NCI-H2196 treated with DMSO at 0.1 percent for 48 hours (cell line): Measurements from ENCODE around the gene HACD2.

Experiments
- DNase-seq: peaks from one replicate; lab custom pipeline; 2025; ENCODE audit not compliant: unreplicated experiment; lab: John Stamatoyannopoulos, UW

Gene HACD2

DNA sequence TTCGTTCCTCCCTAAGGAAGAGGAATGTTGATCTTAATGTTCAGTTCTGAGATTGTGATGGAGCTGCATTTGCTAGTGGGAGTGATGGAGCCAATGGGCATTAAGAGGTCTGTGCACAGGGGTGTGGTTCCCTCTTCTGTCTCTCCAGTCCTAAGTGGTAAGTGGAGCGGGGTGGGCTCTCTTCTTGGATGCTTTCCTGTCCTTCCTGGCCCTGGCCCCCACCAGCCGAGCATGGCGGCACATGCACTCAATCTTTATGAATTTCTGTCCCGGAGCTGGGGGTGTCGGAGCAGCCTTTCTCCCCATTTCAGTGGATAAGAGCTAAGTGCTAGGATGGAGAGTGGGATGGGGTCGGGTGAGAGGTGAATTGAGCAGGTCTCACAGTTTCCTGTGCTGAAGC is 98.4 kb downstream of the HACD2 start:
- no peak for DNase-seq

DNA sequence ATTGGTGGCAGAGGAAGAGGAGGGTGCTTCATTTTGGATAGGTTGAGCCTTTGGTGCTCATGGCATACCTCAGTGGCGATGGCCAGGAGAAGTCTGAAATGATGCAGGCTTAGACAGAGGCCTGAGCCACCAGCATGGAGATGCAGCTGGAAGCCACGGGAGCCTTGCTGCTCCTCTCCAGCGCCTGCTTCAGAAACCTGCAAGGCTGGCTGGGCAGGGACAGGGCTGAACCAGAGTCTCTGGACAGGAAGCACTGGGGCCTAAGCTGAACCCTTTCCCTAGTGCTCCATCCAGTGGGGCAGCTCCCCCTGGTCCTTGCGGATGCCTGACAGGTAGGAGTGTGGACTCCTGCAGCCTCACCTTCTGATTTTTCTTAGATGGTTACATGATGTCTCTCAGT is 99.3 kb downstream of the HACD2 start:
- no peak for DNase-seq

DNA sequence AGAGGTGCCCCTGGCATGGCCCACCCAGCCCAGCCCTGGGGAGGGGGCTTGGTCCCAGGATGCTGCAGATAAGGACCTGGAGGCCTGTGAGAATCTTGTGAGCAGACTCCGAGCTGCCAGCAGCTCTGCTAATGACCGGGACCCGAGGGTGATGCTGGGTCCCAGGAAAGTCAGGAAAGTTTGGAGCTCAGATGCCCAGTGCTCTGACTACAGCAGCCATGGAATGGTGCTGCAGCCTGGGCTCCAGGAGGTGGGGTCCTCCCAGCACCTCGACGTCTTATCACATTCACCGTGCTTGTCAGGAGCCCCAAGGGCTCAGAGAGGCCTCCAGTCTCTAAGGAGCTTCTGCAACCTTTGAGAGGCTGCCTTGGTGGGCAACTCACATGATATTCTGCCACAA is 101.7 kb downstream of the HACD2 start:
- no peak for DNase-seq

DNA sequence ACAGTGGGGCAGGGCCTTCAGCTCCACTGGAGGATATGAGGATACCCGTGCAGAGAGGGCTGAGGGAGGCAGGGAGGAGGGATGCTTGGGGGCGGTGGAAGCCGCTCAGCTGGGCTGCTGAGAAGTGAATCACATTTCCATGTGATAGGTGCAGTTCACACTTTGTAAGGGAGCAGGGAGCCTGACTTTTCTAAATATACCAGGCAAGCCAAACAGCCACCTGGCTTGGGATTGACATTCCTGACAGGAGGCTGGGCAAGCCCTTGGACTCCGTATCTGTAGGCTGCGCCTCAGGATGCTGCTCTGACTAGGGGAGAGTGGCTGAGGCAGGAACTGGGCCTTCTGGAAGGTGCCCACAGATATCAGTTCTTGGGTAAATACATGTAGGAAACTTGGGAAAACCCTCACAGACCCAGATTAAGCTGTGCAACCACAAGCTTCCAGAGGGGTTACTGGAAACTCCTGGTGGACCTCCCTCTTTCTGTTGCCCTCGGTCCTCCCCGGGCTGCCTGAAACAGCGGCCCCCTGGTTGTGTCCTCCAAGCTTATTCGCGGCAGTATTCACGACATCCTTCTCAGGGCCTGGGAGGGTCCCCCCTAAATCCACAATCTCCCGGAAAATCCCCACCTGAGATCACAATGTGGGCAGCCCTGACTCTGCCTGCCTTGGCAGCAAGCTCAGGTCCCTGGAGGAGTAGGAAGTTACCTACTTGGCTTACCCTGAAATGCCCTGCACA is 103.0 kb downstream of the HACD2 start:
- DNase-seq, result no peak

DNA sequence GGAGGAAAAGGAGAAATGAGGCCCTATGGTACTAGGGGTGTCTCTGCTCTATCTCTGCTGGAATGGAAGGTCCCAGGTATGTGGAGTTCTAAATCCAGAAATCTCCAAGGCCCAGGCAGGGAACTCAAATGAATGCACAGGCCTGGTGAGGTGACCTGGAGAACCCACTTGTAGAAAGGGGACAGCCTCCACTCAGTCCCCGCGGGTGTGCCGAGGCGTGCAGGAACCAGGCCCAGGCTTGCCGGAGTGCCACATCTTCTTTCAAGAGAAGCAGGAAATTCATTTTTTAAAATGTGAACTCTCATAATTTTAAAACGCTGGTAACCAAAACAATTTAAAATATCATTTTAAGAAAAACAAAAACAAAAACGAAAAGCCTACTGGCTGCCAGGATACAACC is 103.8 kb downstream of the HACD2 start:
- DNase-seq, result no peak

DNA sequence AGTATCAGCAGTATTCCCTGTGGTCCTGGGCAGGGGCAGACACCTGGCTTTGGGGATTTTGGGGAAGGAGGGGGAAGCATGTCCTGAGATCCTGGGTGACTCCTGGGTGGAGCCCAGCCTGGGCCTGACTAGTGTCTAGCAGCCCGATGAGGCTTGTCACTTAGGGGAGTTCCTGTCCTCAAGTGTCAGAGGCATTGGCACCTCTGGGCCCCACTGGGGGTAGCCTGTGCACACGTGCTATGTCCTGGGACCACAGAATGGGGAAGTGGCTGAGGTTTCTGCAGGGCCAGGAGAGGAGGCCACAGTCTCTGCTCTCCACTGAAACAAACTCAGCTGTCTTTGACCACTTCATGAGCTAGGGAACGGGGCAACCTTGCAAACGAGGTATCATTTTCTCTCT is 104.4 kb downstream of the HACD2 start:
- DNase-seq, result no peak

DNA sequence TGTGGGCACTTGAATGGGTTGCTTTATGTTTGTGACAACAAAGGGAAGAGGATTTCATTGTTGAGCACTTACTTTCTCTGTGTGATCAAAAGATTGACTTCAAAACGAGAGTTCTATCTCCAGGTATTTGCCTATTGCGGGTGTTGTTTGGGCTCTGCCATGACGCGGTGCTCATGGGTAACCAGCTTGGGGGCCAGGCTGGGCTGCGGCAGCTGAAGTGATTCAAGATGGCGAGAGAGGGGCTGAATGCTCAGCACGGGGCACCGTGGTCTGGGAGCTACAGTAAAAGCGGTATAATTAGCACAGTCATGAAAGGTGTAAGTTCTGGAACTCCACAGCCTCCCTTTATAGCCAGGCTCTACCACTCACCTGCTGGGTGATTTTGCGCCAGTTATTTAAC is 105.0 kb downstream of the HACD2 start:
- no peak for DNase-seq

DNA sequence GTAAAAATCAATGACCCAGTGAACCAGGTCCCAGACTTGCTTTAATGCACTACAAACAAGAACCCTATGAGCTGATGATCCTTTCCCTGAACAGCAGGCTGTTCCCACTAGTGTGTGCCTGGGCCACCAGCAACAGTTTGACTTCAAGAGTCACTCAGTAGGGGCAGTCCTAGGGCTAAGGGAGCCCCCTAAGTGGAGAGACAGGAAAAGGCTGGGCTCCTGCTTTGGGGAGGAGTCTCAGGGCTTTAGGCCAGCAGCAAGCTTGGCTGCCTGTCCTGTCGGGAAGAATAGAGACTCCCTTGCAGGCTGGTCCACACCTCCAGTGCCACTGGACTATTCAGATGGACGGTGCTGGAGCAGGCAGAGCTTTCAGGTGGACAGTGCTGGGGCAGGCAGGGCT is 106.5 kb downstream of the HACD2 start:
- DNase-seq, result no peak

DNA sequence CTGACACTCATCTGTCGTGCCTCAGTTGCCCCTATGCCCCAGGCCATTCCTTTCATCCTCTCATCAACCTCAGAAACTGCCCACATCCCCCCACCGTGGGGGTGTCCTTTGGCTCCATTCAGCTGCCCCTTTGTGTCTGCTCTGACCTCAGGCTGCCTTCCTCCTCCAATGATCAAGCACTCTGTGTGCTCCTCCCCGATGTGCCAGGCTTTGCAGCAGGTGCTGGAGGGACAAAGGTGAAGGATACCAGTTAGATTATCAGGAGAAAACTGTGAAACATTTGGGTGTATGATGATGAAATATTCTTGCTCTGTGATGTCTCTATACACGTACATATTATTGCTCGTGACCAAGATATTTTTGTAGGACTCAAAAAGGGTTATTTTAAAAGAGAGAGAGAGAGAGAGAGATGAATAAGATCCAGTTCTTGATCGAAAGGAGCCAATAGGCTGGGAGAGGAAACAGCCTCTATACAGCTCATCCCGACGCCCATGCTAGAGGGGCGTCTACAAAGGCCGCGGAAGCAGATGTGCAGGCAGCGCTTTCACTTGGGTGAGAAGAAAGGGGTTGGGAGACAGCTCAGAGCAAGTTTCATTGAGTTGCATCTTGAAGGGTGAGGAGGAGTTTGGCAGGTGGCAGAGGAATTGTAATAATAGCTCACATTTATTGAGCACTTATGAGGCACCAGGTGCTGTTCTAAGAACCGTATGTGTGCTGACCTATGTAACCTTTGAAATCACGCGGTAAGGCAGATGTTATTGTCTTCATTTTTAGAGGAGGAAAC is 107.7 kb downstream of the HACD2 start:
- no peak for DNase-seq

DNA sequence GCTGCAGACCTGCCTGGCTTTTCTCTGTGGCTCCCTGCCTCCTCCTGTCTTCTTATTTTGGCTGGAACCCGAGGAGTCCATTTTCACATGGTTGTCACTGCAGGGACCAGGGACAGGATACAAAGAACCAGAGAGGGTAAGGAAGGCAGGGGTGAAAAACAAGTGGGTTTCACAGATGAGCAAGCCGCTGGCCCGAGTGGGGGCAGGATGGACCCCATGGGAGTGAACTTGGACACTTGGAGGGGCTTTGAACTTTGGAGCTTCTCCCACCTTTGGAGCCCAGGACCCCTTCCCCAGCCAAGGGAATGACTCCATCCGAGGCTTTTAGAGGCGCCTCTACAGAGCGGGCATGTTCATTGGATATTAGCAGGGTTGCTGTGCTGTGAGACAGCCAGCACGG is 109.1 kb downstream of the HACD2 start:
- DNase-seq, result no peak

DNA sequence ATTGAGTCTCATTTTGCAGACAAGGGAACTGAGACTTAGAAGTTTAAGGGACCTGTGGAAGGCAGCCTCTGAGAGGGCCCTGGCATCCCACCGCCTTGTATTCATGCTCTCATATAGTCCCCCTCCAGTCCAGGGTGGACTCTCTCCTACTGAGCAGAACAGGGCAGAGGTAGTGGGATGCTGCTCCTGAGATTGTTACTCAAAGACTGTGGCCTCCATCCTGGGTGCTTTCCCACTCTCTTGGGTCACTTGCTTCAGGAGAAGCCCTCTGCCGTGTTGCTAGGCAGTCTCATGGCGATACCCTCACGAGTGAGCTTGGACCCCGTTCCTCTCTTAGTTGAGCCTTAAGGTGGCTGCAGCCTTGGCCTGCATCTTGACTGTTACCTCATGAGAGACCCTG is 113.7 kb downstream of the HACD2 start:
- DNase-seq, result no peak

DNA sequence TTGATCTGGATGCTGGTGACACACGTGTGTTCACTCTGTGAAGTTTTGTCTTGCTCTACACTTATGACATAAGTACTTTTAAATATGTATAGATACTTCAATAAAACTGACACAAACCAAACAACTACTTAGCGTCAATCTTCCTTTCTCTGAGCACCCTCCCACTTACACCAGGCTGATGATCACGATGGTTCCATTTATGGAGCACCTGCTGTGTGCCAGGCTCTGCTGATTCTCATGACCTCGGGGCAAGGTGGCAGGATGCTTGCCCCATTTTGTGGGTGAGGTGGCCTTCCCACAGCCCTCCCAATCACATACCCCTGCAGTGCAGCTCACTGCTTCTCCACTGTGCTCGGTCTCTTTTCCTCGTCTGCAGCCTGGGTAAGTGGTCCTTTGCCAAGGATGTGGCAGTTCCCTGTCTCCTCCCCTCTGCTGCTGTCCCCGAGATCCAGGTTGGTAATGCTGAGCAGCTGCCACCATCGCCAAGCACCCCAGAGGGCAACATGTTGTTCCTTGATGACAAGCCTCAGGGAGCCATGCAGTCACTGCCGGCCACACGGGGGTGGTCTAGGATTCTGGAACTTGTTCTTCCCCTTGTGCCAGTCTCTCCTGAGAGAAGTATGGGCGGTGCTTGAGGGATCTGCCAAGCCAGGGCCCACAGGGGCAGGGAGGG is 115.4 kb downstream of the HACD2 start:
- no peak for DNase-seq

DNA sequence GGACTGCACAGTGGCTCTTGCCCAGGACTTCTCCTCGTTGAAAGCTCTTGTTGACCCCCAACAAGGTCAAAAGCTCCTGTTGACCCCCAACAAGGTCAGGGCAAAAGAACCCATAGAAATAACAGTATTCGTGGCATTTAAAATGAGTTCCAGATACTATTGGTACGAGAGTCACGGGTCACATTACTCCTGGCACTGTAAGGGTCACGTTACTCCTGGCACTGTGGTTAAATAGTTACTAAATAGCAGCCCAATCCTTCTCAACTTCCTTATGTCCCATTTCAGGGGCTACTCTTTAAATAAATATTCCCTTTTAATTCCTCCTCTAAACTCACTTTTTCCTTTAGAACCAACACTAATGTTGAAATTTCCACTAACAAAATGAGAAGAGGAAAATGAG is 117.8 kb downstream of the HACD2 start:
- DNase-seq, result no peak

DNA sequence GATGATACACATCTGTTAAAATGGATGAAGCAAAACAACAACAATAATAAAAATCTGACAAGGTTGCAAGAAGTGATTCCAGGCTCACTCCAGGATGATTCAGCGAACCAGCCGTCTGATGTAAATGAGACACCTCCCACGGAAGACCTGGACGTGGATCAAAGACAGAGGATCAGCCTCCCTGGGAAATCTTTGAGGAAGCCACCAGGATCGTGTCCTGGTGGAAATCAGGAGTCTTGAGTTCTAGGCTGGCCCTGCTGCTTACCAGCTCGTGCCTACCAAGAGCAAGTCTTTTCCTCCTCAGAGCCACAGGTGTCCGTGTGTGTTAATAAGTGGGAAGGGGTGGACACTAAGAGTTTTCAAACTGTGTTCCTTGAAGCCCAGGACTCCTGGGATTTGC is 120.6 kb downstream of the HACD2 start:
- no peak for DNase-seq

DNA sequence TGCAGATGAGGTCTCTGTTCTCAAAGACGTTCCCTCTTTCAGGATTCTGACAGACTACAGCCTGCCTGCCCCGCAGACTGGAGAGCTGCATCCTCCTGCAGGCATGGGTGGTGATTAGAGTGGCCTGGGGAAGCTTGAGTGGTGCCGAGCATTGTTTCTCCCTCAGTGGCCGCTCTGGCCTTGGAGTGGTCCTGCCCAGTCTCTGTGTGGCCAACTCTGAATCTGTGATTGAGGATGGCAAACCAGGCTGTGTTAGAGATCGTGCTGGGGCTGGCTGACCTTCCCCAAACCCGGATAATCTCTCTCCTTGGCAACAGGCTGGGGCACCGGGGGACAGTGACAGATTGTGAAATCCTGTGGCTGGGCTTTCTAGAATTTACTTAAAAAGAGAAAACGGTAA is 125.0 kb downstream of the HACD2 start:
- no peak for DNase-seq

DNA sequence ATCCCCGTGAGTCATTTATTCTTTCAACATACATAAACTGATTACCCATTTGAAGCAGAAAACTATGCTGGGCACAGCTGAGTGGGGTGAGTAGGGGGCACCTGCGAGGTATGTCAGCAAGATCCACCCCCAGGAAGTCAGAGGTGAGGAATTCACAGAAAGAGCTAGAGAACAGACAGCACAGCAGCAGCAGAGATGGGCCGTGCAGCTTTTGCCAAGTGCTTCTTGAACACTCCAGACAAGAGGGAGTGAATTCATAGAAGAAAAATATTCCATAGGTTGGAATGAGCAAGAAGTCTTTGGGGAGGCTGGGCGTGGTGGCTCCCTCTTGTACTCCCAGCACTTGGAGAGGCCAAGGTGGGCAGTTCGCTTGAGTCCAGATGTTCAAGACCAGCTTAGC is 126.6 kb downstream of the HACD2 start:
- DNase-seq, result no peak

DNA sequence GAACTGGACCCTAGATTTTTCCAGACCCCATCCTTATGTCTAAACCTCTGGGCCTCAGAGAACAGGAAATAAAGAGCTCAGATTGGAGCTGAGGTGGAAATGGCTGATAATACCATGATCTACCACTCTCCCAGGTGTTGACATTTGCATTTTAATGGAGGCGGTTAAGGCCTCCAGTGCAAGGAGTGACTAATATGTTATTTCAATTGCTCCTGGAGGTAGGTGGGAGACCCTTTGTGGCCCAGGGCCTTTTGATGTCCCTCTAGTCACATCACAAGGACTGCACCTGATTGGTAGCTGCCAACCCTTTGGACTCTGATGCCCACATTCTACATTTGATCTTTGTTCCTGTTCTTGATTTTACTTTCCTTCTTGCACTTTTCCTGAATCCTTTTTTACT is 127.0 kb downstream of the HACD2 start:
- DNase-seq, result no peak

DNA sequence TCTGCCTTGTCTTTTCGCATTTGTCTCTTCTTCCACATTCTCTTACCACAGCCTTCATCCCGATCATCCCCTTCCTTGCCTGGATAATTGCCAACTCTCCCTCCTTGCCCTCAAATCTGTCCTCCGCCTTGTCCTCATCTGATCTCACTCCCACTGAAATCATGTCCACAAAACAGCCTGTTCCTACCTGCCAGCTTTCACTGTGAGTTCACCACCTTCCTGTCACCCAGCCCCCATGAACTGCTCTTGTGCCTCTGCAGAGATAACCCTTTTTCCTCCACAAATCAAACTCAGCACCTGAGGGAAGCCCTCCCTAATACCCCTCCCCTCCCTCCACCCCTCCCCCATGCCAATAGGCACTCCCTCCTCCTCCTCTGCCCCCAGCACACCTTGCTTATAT is 131.2 kb downstream of the HACD2 start:
- no peak for DNase-seq

DNA sequence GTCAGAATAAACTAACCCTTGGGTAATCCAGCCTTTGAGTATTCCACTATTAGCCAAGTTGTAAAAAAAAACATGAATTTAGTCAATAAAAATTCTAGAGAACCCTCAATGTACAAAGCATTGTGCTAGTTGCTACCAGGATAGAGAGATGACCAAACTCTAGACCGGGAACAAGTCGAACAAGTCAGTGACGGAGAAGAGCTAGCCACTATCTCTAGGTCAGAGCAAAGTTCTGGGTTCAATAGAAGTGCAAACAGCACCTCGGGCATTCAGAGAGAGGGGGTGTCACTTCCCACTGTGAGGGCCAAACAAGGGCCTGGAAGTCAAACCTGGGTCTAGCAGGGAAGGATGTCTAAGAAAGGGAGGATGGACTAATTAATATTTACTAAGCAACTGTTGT is 133.7 kb downstream of the HACD2 start:
- DNase-seq, result no peak

DNA sequence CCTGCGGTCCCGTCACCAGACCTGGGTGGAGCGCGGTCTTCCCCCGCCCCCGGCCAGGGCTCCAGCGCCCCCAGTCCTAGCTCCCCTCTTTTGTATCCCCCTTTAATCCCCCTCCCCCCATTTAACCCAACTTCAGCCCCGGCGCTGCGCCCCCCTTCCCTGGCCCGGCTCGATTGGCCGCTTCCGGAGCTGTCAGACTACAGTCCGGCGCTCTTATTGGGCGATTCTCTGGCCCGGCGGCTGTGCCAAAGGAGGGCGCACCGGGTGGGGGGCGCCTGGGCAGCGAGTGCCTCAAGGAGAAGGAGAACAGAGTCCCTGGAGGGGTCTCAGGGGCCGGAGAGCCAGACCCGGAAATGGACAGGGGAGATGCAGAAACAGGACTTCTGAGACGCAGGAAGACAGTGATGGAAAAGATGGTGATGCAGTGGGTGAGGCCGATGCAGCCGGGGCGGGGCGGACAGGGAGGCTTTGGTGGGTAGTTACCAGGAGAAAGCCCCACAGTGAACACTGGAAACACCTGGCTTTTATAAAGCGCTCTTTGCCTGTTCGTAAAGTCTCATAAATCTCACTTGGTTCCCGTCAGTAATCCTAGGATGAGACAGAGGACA is 134.8 kb downstream of the HACD2 start:
- DNase-seq, result no peak

DNA sequence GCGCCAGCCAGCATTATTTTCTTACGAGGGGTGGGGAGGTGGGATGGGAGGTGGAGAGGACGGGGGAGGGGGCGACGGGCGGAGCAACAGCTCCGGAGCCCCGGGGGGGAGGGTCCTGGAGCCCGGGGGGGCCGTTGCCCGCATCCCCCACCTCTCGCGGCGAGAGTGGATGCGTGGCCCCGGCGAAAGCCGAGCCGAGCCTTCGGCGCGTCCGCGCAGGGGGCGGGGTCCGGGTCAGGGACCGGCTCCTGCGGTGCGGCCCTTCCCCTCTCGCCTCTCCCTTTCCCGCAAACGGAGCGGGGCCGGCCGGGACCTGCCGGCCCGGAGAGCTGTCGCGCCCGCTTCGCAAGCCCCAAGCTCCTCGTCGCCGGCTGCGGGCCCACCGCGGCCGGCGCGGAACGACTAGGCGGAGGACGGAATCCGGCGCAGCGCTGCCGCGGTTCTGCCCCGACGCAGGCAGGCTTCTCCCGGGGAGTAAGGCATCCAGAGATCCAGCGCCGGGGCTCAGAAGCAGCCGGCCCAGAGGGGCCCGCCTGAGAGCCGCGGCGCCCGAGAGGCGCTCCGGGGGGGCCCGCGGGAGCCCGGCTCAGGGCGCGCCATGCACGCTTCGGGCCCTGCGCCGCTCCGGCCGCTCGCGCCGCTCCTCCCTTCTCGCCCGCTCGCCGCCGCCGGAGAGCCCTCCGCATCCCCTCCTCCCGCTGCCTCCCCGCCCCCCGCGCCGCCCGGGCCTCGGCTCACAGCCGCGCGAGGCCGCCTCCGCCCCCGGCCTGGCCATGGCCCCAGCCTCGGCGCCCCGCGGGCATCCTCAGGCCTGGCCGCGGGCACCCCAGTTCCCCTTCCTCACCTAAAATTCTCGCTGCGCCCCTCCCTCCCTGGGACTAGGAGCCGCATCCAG is 135.5 kb downstream of the HACD2 start:
- no peak for DNase-seq
